Left lobe of liver (tissue), 2 donors: ENCODE results near the gene MZF1. TPM values are rescaled to one million over a fixed set of nuclear protein-coding genes. Genes with fewer than 3 reads are reported as not detected.

Experiments
- ATAC-seq: fragments of 200-7000 bp; cut with Tn5 transposase; one replicate; pipeline ENCODE4 v1.9.1; 2020; ENCODE audit warnings: mild to moderate bottlenecking, moderate library complexity
- DNase-seq: peaks from one replicate; pipeline ENCODE4 v3.0.0-alpha.2; 2020; ENCODE audit warnings: low spot score
- total RNA-seq: library from RNA; stranded (reverse); gene quantifications from one replicate; pipeline ENCODE4 v1.2.1, GENCODE V29; 2021
- donor health status: DM: no; HTN: no; CAD: no; lungs with moderate emphysema.
- donor health status: DM: no; HTN: yes; CAD: no.

MZF1 gene
- total RNA-seq, 1 donor from 2014 or later: 15.2 TPM

DNA sequence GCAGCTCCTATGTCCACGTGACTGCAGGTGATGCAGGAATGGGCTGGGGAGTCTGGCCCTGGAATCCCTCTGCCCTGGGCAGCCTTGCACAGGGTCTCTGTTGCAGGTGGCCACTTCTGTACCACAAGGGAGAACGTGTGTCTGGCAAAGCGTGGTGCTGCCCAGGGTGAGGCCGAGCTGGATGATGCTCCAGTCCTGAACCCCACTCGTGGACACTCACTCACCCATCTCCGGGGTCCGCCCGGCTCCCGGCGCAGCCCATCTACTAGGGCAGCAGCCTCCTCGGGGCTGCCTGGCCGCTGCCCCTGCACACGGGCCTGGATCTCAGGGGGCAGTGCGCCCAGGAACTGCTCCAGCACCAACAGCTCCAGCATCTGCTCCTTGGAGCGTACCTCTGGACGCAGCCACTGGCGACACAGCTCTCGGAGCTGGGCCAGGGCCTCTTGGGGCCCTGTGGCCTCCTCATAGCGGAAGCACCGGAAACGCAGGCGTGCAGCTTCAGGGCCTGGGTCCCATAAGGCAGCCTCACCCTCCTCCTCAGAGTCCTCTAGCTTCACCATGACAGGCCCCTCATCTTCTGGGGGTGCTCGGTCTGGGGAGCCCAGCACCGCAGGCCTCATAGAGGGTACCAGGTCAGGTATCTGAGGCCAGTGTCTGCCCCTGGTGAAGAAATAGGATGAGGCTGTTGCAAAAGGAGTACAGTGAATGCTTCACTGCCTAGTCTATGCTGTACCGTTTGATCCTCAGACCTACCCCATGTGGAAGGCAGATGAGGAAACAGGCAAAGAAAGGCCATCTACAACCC is 2.2 kb downstream of the MZF1 start:
- DNase-seq: peak; percentile 49
- no peak for ATAC-seq

DNA sequence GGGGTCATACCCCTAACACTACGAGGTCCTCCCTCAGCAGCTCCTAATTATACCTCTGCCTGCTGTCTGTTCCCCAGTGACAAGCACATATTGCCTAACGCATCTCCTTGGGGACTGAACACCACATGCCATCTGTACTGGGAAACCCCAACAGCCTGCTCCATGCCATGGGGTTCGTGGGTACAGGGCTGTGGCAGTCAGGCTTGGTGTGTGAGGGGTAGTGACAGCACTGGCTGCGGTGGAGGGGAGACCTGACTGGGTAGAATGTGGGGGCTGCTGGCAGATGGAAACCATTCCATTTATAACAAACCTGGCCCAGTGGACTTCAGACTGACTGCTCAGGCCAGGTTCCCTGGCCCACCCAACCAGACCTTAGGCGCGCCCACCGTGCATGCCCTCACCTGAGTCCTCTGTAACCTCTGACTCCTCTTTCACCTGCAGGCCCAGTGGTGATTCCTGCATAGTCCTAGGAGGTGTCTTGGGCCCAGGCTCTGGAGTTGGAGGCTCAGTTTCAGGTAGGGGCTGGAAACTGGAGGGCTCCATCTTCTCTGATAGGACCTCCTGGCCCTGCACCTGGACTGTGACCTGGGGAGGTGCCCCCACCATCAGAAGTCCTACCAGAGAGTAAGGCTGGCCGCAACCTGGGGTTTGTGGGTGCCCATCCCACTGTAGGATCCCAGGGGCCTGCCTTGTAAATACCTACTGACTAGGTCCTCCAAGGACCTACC is 3.0 kb downstream of the MZF1 start:
- DNase-seq: no peak
- ATAC-seq: no peak

DNA sequence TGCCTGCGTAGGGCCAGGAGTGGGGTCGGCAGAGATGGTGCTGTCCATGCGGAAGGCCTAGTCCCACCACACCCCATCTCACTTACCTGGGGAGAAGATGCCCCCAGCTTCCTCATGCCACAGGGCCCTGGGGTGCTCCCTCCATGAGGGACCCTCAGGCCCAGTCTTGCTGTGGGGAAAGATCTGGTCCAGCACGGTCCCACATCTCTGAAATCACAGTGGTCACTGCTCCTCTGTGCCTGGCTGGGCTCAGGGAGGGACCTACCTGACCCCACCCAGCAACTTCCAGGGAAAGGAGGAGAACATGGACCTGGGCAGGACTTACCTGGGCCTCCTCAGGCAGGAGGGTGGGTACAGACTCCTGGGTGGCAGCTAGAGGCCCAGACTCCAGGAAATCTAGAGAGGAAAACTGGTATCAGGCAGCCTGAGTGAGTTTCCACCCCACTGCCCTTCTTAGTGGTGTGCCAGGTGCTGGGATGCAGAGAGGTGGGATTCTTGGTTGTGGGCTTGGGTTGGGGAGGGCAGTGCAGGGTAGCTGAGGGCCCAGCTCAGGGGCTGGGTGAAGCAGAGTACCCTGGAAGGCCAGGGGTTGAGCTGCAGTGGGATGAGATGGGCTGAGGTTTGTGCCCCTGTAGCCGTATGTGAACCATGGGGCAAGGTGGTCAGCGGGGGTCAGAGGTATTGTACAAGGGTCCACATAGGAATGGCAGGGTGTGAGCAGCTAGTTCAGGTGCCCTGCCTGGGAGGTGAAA is 3.8 kb downstream of the MZF1 start:
- ATAC-seq: no peak
- no peak for DNase-seq

DNA sequence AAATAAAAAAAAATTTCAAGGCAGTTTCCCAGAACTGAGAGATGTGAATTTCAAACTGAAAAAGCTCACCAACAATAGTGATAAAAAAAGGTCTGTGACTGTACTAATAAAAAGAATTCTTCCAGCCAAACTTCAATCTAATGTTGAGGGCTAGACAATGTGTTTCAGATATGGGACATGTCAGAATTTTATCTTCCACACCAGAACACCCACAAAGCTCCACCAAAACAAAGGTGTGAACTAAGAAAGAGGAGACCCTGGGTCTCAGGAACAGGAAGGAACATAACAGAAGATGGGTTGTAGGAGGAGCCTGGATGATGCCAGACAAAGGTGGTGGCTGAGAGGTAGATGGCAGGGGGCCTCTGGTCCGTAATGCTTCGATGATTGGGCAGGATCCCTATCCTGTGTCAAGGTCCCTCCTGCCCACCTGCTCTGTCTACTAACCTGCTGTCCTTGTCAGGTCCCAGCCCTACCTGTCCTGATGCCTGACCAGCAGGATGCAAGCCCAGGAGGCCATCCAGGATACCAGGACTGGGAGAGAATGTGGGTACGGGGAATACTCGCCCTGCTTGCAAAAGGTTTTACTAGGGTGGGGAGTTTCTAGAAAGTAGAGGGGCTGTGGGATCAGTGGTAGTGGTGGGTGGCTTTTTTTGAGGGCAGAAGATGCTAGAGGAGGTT is 4.5 kb downstream of the MZF1 start:
- ATAC-seq (no peak), DNase-seq (no peak)

DNA sequence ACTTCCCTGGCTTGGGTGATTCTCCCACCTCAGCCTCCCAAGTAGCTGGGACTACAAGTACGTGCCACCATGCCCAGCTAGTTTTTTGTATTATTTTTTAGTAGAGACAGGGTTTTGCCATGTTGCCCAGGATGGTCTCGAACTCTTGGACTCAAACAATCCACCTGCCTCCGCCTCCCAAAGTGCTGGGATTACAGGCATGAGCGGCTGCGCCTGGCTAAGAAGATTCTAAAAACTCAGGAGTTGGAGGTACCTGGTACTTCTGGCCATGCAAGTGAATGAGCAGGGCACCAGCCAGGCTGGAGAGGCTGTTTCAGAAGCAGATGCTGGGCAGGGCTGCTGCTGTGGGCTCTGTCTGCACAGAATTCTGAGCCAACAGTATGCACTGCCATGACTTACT is 6.1 kb downstream of the MZF1 start:
- no peak for DNase-seq
- no peak for ATAC-seq

DNA sequence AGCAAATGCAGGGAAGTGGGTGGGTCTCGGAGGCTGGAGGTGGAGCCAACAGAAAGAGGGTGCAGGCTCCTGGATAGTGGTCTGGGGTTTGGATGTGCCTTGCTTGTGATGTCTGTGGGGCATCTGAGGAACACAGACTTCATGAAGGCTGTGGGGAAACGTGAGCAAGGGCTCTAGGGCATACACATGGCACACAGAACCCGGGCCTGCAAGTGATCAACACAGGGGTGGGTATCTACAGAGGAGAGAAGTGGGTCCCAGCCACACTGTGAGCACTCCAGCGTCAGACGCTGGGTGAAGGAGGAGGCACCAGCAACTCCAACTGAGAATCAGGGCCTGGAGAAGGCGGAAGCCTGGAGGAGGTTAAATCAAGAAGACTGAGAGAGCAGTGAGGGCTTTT is 9.3 kb downstream of the MZF1 start:
- no peak for ATAC-seq
- no peak for DNase-seq

DNA sequence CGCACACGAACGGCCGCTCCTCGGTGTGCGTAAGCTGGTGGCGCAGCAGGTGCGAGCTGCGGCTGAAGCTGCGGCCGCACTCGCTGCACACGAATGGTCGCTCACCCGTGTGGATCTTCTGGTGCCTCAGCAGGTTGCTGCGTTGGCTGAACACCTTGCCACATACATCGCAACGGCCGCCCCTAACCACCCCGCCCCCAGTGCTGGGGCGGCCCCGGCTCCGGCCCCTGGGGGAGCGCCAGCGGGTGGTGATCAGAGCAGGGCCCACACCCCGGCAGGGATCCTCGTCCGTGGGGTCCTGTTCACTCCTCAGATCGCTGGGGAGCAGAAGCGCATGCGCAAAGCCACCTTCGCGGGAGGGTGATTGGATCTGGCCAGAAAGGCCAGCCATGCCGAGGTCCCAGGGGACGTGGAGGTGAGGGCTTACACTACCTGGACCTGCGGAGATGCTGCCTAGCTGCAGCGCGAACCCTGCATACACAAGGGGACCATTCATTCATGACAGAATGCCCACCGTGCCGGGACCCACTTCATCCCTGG is 10.0 kb downstream of the MZF1 start:
- peak; percentile 62 for DNase-seq
- no peak for ATAC-seq

DNA sequence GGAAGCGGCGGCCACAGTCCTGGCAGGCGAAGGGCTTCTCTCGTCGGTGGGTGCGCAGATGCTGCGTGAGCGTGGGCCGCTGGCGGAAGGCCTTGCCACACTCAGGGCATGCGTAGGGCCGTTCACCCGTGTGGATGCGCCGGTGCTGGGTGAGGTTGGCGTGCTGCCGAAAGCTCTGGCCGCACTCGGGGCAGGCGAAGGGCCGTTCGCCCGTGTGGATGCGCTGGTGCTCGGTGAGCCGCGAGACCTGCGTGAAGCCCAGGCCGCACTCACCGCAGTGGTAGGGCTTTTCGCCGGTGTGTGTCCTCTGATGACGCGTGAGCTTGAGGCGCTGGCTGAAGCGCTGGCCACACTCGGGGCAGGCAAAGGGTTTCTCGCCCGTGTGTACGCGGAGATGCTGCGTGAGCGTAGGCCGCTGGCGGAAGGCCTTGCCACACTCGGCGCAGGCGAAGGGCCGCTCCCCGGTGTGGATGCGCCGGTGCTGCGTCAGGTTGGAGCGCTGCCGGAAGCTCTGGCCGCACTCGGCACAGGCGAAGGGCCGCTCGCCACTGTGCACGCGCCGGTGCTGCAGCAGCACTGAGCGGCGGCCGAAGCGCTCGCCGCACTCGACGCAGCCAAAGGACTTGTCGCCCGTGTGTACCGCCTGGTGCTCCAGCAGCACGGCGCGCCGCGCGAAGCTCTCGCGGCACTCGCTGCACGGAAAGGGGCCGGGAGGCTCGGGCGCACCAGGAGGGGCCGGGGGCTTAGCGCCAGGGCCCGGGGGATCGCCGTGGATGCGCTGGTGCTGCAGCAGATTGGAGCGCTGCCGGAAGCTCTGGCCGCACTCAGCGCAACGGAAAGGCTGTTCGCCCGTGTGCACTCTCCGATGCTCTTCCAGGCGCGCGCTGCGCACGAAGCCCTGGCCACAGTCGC is 10.8 kb downstream of the MZF1 start:
- ATAC-seq: peak; percentile 10

DNA sequence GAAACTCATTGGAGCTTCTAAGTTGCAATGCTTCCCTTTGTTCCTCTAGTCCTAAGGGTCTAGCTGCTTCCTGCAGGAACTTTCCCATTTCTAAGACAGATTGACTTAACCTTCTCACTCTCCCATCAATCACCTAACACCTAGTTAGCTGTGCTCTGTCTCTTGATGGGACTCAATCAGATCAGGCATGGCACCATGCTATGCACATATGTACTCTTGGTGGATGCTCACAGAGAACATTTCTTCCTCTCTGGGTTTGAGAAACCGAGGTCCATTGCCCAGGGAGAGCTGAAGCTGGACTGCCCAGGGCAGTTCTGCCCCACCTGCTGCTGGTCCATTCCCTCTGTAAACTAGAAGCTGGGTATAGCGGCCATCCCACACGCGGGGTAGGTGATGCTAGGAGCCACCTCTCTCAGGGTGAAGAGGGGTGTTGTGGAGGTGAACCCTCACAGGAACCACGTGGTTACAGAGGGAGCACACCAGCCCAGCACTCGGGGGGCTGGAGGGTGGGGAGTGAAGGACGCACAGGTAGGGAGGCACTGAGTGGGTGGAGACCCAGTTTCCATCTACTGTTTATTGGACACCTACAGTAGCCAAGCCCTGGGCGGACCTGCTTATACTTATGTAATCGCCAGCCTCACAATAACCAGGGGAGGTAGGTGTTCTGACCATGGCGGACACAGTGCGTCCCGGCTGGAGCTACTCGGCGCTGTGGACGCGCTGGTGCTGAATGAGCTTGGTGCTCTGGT is 11.6 kb downstream of the MZF1 start:
- no peak for ATAC-seq
- DNase-seq: no peak

More for the DNA sequence above, 10.8 kb downstream of the MZF1 start:
- DNase-seq: peak; percentile 62

DNA sequence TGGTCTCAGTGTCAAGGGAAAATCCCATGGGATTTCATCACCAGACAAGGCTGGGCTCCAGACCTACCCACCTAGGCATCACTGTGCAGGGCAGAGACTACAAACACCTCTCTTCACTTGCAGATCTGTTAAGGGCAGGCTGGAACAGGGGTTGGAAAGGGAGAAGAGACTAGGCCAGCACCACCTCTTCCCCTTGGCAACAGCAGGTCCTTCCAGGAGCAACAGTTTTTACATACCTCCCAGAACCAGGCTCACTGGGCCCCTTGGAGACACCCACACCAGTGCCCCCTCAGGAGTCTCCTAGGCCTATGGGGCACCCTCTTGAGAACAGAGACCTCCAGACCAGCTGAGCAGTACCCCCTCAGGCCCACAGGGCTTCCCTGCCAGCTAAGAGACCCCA is 12.2 kb downstream of the MZF1 start:
- no peak for DNase-seq
- ATAC-seq: no peak

DNA sequence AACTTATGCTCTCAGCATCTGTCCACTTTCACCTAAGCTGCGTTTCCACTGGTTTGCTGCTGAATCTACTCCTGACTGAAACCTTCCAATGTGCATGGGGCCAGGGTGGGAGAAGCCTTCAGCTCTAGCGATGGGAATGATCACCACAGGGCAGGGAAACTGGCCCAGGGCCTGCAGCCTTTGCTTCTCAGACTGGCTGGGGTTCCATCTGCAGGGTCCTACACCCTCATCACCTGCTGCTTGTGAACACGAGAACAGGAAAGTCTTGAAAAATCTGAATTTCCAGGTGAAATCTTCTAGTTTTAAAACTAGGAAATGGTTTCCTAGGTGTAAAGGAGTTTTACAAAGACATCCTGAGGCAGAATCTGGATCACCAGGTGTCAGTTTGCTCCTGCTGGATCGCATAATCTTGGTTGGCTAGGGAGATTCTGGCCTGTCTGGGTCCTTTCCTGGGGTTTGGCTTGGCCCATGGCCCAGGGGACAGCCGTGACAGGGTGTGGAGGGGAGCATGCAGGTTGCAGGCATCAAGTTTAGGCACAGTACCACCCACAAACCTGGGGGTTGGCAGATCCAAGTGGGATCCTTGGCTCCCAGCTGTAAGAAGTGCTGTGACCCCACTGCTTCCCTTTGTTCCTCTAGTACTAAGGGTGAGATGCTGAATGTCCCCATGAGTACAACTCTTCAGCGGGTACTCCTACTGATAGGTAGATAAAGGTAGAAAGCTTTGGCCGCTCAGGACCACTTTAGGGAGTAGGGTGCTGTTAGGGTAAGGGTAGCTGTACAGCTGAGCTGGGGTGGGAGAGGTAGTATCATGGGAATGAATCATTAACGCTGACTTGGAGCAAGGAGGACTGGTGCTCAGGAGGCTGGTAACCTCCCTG is 12.9 kb downstream of the MZF1 start:
- ATAC-seq: no peak
- peak; percentile 54 for DNase-seq

DNA sequence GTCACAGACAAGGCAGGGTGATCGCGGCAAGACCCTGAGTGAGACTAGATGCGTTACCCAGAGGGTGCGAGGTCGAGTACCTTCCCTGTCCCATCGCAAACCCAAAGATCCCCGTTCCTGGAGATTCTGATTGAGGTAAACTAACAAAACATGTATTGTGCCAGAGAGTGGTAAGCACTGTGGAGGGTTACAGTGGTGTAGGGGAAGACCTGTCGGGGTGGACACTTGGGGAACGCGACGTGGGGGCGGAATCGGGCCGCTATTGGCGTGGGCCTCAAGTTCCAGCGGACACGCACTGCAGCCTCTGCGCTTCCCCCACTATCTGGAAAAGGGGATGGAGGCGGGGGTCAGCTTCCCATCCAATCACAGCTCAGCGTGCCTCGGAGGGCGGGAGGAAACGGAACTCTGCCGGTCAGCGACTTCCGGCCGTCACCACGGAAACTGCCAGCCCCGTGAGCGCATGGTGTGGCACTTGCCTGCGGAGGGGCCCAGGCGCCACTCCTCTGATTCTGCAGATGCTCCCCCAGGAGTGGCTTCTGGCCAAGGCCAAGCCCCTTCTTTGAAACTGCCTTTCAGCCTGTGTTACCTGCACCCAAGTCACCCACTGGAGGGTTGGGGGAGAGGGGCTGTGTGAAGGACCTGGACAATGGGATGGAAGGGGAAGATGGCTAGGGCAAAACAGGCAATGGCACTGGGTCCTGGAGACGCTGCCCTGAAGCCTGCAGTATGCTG is 13.7 kb downstream of the MZF1 start:
- DNase-seq (peak; percentile 92), ATAC-seq (peak; percentile 65)

DNA sequence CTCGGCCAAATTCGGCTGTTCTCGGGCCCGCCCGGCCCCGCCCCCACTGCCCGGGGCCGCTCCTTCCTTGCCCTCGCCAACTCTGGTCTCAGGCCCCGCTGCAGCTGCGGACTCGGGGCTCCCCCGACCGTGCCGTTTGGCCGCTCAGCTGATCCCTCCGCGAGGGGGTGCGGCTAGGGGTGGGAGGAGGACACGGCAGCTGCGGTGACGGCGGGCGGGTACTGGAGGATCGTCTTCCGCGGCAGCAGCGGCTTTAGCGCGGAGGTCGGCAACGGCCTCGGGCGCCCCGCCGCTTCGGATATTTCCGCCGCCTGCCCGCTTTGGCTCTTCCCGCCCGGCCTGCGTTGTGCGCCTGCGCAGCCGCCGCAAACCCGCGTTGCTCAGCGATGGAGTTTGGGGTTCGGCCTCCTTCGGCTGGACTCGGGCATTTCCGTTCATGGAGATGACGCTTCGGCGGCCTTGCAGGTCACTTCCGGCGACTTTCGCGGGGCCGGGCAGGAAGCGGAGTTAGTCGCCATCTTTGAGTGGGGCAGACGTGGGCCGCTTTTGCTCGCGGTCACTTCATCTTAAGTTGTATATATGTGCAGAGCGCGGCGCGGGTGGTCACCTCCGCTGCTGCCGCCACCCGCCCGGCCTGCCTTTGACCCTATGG is 14.4 kb downstream of the MZF1 start:
- ATAC-seq (peak; percentile 74), DNase-seq (peak; percentile 99)

DNA sequence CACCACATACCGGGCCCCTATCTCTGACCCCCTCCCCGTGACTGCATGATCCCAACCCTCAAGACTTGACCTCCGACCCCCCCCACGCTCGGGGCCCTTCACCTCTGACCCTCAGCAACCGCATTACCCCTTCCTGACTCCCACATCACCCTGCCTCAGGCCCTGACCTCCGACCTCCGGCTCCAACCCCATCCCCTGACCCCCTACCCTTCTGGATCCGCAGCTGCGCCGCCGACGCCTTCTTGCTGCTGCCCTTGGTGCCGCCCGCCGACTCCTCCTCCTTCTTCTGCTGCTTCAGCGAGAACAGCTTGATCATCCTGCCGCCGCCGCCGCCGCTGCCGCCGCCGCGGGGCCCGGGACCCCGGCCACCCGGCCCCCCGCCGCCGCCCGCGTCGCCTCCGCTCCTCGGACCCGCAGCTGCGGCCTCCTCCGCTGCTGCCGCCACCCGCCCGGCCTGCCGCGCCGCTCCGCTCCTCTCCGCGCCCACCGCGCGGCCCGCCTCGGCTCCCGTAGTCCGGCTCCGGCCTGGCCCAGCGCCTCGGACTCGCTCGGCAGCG is 15.0 kb downstream of the MZF1 start, which contains the start of gene UBE2M:
Gene UBE2M (minus strand): TSS at position 546 of the 557 bp plus-strand sequence. CDS start 230 bp downstream, at position 316.
- peak; percentile 72 for DNase-seq
- ATAC-seq: no peak

DNA sequence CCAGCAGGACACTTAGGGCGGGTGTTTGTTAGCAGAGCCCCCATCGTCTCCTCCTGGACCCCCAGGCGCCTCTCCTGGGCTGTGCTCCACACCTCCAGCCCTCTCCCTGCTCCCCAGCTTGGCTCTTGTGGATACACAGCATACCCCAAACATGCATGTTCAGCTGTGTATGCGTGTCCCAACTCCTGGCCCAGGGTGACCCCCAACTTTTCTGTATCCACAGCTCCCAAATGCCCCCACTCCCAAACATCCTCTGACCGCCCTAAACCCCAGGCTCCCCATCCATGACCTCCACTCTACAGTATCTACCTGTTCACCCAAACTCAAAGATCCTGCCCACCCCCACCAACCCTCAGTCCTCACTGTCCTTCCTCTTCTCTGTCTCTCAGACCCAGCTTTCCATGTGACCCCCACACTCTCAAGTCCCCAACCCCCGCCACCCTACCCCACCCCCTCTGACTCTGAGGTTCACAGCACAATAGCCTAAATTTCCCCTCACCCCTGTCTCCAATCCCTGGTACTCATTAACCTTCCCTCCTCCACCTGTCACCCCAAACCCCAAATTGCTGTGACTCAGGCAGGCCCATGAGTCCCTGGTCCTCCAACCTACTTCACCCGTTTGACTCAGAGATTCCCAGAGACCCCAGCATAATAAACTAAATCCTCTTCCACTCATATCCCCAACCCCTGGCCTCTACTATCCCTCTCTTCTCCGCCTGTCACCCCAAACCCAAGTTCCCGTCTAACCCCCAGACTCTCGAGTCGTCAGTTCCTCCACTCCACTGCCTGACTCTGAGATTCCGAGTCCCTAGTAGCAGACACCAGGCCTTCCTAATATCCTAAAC is 15.7 kb downstream of the MZF1 start:
- ATAC-seq (no peak), DNase-seq (peak; percentile 51)
